B cell (primary cell): ENCODE data around the gene DNALI1. TPM values are rescaled to one million over a fixed set of nuclear protein-coding genes. Genes with fewer than 3 reads are reported as not detected.

Experiments
- ATAC-seq: fragments of 200-7000 bp; cut with Tn5 transposase; one replicate; pipeline ENCODE4 v1.10.0; 2021; ENCODE audit warnings: low read depth, mild to moderate bottlenecking, moderate number of reproducible peaks, moderate library complexity
- CTCF ChIA-PET: fragments of 350-600 bp; sonication (Branson Sonifier 250); formaldehyde crosslinking; loops from one replicate; lab custom pipeline; 2021; ENCODE audit warnings: antibody characterized with exemption, inconsistent platforms; lab: Charles Lee
- POLR2A ChIA-PET: fragments of 350-600 bp; sonication (Branson Sonifier 250); formaldehyde crosslinking; loops from one replicate; lab custom pipeline; 2021; ENCODE audit warnings: antibody characterized with exemption; lab: Charles Lee
- DNase-seq: peaks from one replicate; pipeline ENCODE4 v3.0.0; 2013
- H2AFZ ChIP-seq: 2 replicates; pipeline ENCODE4 v1.6.1; 2012; ENCODE audit warnings: mild to moderate bottlenecking, low read depth, low read length; ENCODE audit not compliant: insufficient read depth, poor library complexity, severe bottlenecking
- H3K27ac ChIP-seq, 2 donors: 1 replicate in 1 of 2; 2 replicates in 1 of 2; pipeline ENCODE4 v1.5.1; 2012 to 2013; ENCODE audit warnings: low read length in 2 of 2, mild to moderate bottlenecking in 2 of 2, moderate library complexity in 1 of 2
- H3K27me3 ChIP-seq, 4 experiments: fragments of 200-600 bp in 1 of 4; sonication (generic) in 1 of 4; replicated peaks in 1 of 4; 1 replicate in 2 of 4; 2 replicates in 2 of 4; pipeline versions ENCODE4 v1.6.1 to v1.7.0; 2013 to 2016; ENCODE audit warnings: low read length in 3 of 4, mild to moderate bottlenecking in 2 of 4, mixed read lengths in 1 of 4, moderate library complexity in 1 of 4; ENCODE audit not compliant: insufficient read depth in 4 of 4, control insufficient read depth in 3 of 4; ENCODE audit errors: control extremely low read depth in 1 of 4
- H3K36me3 ChIP-seq, 2 experiments: replicated peaks in 1 of 2; 1 replicate in 1 of 2; 2 replicates in 1 of 2; pipeline versions ENCODE4 v1.6.1 to v1.7.1; 2013; ENCODE audit warnings: low read length in 1 of 2; ENCODE audit not compliant: insufficient read depth in 2 of 2, control insufficient read depth in 1 of 2; ENCODE audit errors: control extremely low read depth in 1 of 2, extremely low read depth in 1 of 2
- H3K4me1 ChIP-seq, 2 donors: fragments of 200-600 bp in 1 of 2; sonication (generic) in 1 of 2; 1 replicate in 1 of 2; 2 replicates in 1 of 2; pipeline versions ENCODE4 v1.5.1 to v1.6.1; 2013 to 2017; ENCODE audit warnings: low read length in 2 of 2; ENCODE audit not compliant: control insufficient read depth in 2 of 2, insufficient read depth in 2 of 2
- H3K4me2 ChIP-seq: replicated peaks from 2 replicates; pipeline ENCODE3; 2012; ENCODE audit warnings: mild to moderate bottlenecking, low read depth, low read length; ENCODE audit not compliant: poor library complexity, severe bottlenecking
- H3K4me3 ChIP-seq, 5 experiments: fragments of 200-600 bp in 1 of 5; sonication (generic) in 1 of 5; 1 replicate in 3 of 5; 2 replicates in 2 of 5; pipeline versions ENCODE4 v1.5.1 to v1.7.0; 2011 to 2016; ENCODE audit warnings: low read length in 4 of 5, mild to moderate bottlenecking in 4 of 5, low read depth in 2 of 5, control low read depth in 1 of 5, moderate library complexity in 1 of 5; ENCODE audit not compliant: insufficient read depth in 1 of 5; ENCODE audit errors: control extremely low read depth in 1 of 5, extremely low read depth in 1 of 5
- H3K79me2 ChIP-seq: fragments of 200-600 bp; sonication (generic); one replicate; pipeline ENCODE4 v1.6.0; 2016; ENCODE audit warnings: low read length; ENCODE audit not compliant: control insufficient read depth, insufficient read depth
- H3K9ac ChIP-seq: fragments of 200-600 bp; sonication (generic); 2 replicates; pipeline ENCODE4 v1.6.1; 2017; ENCODE audit warnings: mild to moderate bottlenecking, low read length, moderate library complexity
- H3K9me3 ChIP-seq, 3 donors: one replicate each; pipeline versions ENCODE4 v1.6.1 to v1.7.1; 2013; ENCODE audit warnings: low read length in 2 of 3; ENCODE audit not compliant: control insufficient read depth in 2 of 3, insufficient read depth in 1 of 3; ENCODE audit errors: control extremely low read depth in 1 of 3
- H4K20me1 ChIP-seq: 2 replicates; pipeline ENCODE4 v1.6.0; 2012; ENCODE audit warnings: mild to moderate bottlenecking, low read length; ENCODE audit not compliant: insufficient read depth, control insufficient read depth, poor library complexity, severe bottlenecking
- H3K27ac Mint-ChIP-seq: one replicate; pipeline ENCODE4 v1.8.0; 2021; ENCODE audit warnings: mixed read lengths
- H3K27me3 Mint-ChIP-seq: one replicate; pipeline ENCODE4 v1.8.0; 2021; ENCODE audit warnings: mixed read lengths
- H3K4me1 Mint-ChIP-seq: one replicate; pipeline ENCODE4 v1.8.0; 2021; ENCODE audit warnings: mixed read lengths
- H3K4me3 Mint-ChIP-seq: one replicate; pipeline ENCODE4 v1.8.0; 2021; ENCODE audit warnings: mixed read lengths
- H3K9me3 Mint-ChIP-seq: one replicate; pipeline ENCODE4 v1.8.0; 2022; ENCODE audit warnings: mixed read lengths; ENCODE audit not compliant: insufficient read depth
- CTCF ChIP-seq: fragments of 200-600 bp; IDR thresholded peaks from one replicate; pipeline ENCODE4 v1.8.0; 2022; ENCODE audit warnings: antibody characterized with exemption, mild to moderate bottlenecking
- EZH2 ChIP-seq: IDR thresholded peaks from 2 replicates; pipeline ENCODE4 v1.6.1; 2012; ENCODE audit warnings: borderline replicate concordance, low read depth, mild to moderate bottlenecking, moderate library complexity, low read length; ENCODE audit not compliant: insufficient read depth, poor library complexity, severe bottlenecking
- WGBS: methylation state at CpG from one replicate; pipeline ENCODE4 v1.1.5; 2013; ENCODE audit warnings: missing lambda C conversion rate; ENCODE audit not compliant: insufficient coverage; 5-methylcytosine and 5-hydroxymethylcytosine counted together
- intact Hi-C: fragments of 100-400 bp; cut with micrococcal nuclease; formaldehyde crosslinking; loops from one replicate; pipeline ENCODE4 v1.10.0; 2022
- polyA plus RNA-seq: library from polyadenylated mRNA; depleted of rRNA; stranded (reverse); fragments of >200 nt; gene quantifications from 2 replicates; pipeline ENCODE4 v1.2.3, GENCODE V29; 2012
- total RNA-seq, 2 donors: library from RNA; stranded (reverse); fragments of 120-200 nt in 1 of 2; gene quantifications; 1 replicate in 1 of 2; 2 replicates in 1 of 2; pipeline versions ENCODE4 v1.2.3 to v1.2.4, GENCODE V29; 2013 to 2022

DNALI1 gene
- total and polyA plus RNA-seq, 2 donors (not counting 1 experiment from before 2014, with no cell fraction given): not detected

DNA sequence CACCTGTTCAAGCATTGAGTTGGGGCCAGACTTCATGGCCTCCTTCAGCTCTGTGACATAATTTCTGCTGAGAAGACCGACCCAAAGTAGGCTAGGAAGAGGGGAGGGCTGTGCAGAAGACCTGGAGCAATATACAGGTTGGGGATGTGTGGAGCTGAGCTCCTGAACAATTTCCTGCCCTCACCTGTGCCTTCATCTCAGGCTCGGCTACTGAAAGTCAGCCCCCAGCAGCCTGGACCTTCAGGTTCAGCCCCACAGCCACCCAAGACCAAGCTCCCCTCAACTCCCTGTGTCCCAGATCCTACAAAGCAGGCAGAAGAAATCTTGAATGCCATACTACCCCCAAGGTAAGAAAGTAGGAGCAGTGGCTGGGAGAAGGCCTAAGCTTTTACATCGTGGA lies 662 bp downstream of the DNALI1 start:
- Histone ChIP-seq H2AFZ (no peak overlapping the region), H3K36me3 (no peaks in the 10 kb centered on the region), H4K20me1 (peaks cover 10% of the 10 kb centered on the region), H3K9ac (no peak overlapping the region), H3K27ac (no peak overlapping the region), H3K4me1 (peaks cover 12 to 19% of the 10 kb centered on the region in 2 donors), H3K9me3 (peaks cover 0 to 7% (median 0%) of the 10 kb centered on the region in 3 donors), H3K4me3 (no peak overlapping the region), H3K4me2 (no peak overlapping the region), H3K79me2 (peaks cover 18% of the 10 kb centered on the region), H3K27me3 (peaks cover 0 to 3% (median 0%) of the 10 kb centered on the region in 4 experiments)
- H3K4me1 Mint-ChIP-seq: peaks cover 16% of the 10 kb centered on the region
- H3K27me3 Mint-ChIP-seq: peaks cover 5% of the 10 kb centered on the region
- POLR2A ChIA-PET: no interaction called here
- TF ChIP-seq CTCF (no peak), EZH2 (no peak)
- CTCF ChIA-PET: no interaction called here
- 80% methylated on average over 2 of the region's 3 CpGs for WGBS
- no peak overlapping the region for H3K4me3 Mint-ChIP-seq
- DNase-seq: no peak
- no peak for ATAC-seq
- H3K9me3 Mint-ChIP-seq: no peaks in the 10 kb centered on the region
- H3K27ac Mint-ChIP-seq: no peak overlapping the region
- intact Hi-C loops: no loop called here

GRCh38 chr1:37558411-37558810 lies 1.7 kb downstream of the DNALI1 start:
- peaks cover 2 to 9% of the 10 kb centered on the region in 2 donors for H3K4me1 ChIP-seq
- ChIA-PET CTCF (no interaction called here), POLR2A (interaction anchor here (0.6 kb wide), 1 partner anchor 19 kb away, joined by 5 read pairs; no protein-coding TSS in a partner anchor)
- Mint-ChIP-seq H3K27me3 (peaks cover 5% of the 10 kb centered on the region), H3K9me3 (no peaks in the 10 kb centered on the region), H3K4me1 (peaks cover 7% of the 10 kb centered on the region), H3K4me3 (no peak overlapping the region), H3K27ac (no peak overlapping the region)
- no peak overlapping the region for H3K4me3 ChIP-seq
- H3K9ac ChIP-seq: no peak overlapping the region
- WGBS: 80% methylated on average over 1 of the region's 1 CpG
- ATAC-seq (no peak), DNase-seq (no peak)
- peaks cover 0 to 3% (median 0%) of the 10 kb centered on the region in 4 experiments for H3K27me3 ChIP-seq
- peaks cover 3% of the 10 kb centered on the region for H4K20me1 ChIP-seq
- H3K36me3 ChIP-seq: no peaks in the 10 kb centered on the region
- H2AFZ ChIP-seq: no peak overlapping the region
- intact Hi-C loops: no loop called here
- H3K9me3 ChIP-seq: peaks cover 0 to 7% (median 0%) of the 10 kb centered on the region in 3 donors
- no peak for TF ChIP-seq EZH2
- TF ChIP-seq CTCF: no peak
- no peak overlapping the region for H3K4me2 ChIP-seq
- H3K79me2 ChIP-seq: peaks cover 8% of the 10 kb centered on the region
- H3K27ac ChIP-seq: no peak overlapping the region
